HEK293T (cell line): ENCODE results near the gene TMEM183A.

Source experiments
- CTBP1 ChIP-seq: fragments of 450-650 bp; IDR thresholded peaks from 2 replicates; pipeline ENCODE4 v1.6.1; 2016; ENCODE audit warnings: borderline replicate concordance
- NFRKB ChIP-seq: fragments of 450-650 bp; IDR thresholded peaks from 2 replicates; pipeline ENCODE4 v1.6.1; 2016; ENCODE audit warnings: mild to moderate bottlenecking, moderate library complexity
- SP1 ChIP-seq: fragments of 450-650 bp; IDR thresholded peaks from 2 replicates; pipeline ENCODE4 v1.6.1; 2017
- SUZ12 ChIP-seq: fragments of 450-650 bp; IDR thresholded peaks from 2 replicates; pipeline ENCODE4 v1.6.1; 2016; ENCODE audit warnings: mild to moderate bottlenecking

GRCh38 chr1:203017061-203017460, 9.9 kb downstream of the TMEM183A start:
- no peak for TF ChIP-seq CTBP1
- TF ChIP-seq NFRKB, result no peak
- TF ChIP-seq SP1, result no peak
- no peak for TF ChIP-seq SUZ12
